Measurements from ENCODE around the gene MCOLN2.

Gene MCOLN2

DNA sequence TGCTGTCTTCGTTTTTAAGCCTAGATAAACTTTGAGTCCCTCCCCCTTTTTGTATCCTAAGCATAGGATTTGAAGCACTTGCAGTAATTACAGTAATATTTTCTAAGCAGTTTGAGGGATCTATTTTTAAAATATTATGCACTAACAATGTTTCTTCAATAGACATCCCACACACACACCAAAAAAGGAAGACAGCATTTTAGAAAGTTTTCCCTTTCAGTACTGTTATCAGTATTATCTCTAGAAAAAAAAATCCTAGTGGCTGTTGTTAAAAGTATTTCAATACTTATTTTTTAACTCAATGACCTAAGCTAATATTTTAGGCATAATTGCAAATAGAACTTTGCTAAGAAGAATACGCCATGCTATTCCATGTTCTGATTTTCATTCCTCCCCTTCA, 36.3 kb upstream of the MCOLN2 start (continued):
- TF ChIP-seq, protein P1, sequence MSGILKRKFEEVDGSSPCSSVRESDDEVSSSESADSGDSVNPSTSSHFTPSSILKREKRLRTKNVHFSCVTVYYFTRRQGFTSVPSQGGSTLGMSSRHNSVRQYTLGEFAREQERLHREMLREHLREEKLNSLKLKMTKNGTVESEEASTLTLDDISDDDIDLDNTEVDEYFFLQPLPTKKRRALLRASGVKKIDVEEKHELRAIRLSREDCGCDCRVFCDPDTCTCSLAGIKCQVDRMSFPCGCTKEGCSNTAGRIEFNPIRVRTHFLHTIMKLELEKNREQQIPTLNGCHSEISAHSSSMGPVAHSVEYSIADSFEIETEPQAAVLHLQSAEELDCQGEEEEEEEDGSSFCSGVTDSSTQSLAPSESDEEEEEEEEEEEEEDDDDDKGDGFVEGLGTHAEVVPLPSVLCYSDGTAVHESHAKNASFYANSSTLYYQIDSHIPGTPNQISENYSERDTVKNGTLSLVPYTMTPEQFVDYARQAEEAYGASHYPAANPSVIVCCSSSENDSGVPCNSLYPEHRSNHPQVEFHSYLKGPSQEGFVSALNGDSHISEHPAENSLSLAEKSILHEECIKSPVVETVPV (CRISPR knock-in tag; IDR thresholded peaks at IDR 0.05): no peak
- TF ChIP-seq PPARA (CRISPR knock-in tag; IDR thresholded peaks at IDR 0.05; ENCODE audit: borderline replicate concordance) (no peak), OSR1 (CRISPR knock-in tag; IDR thresholded peaks at IDR 0.05) (no peak), ZFP3 (CRISPR knock-in tag; IDR thresholded peaks at IDR 0.05) (no peak), GLIS3 (CRISPR knock-in tag; IDR thresholded peaks at IDR 0.05) (no peak)

DNA sequence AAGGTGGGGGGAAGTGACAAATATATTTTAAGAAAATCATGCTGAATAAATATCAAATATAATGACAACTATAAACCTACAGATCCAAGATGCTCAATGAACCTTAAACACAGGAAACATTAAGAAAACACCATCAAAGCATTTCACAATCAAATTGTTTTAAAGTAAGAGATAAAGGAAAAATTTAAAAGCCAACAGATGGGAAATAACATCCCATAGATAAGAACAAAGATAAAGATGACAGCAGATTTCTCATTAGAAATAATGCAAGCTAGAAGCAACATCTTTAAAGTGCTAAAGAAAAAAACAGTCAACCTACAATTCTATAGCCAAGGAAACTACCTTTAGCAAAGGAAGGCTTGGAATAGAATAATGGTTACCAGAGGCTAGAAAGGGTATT, 33.6 kb upstream of the MCOLN2 start:
- TF ChIP-seq, protein P1 (CRISPR knock-in tag; IDR thresholded peaks at IDR 0.05): no peak
- TF ChIP-seq ZNF8 (CRISPR knock-in tag; IDR thresholded peaks at IDR 0.05) (no peak), SNAI2 (CRISPR knock-in tag; IDR thresholded peaks at IDR 0.05) (no peak), RARB (CRISPR knock-in tag; IDR thresholded peaks at IDR 0.05) (no peak), OSR1 (CRISPR knock-in tag; IDR thresholded peaks at IDR 0.05) (no peak), ZFP3 (CRISPR knock-in tag; IDR thresholded peaks at IDR 0.05) (no peak), ZNF70 (CRISPR knock-in tag; IDR thresholded peaks at IDR 0.05) (no peak), CSDC2 (CRISPR knock-in tag; IDR thresholded peaks at IDR 0.05) (no peak), ZNF565 (CRISPR knock-in tag; conservative IDR thresholded peaks at IDR 0.05; ENCODE audit: low read depth) (no peak), TOX (CRISPR knock-in tag; IDR thresholded peaks at IDR 0.05; ENCODE audit: borderline replicate concordance) (no peak), ARNTL (CRISPR knock-in tag; IDR thresholded peaks at IDR 0.05; ENCODE audit: borderline replicate concordance, low read depth) (no peak), TCF4 (CRISPR knock-in tag; IDR thresholded peaks at IDR 0.05; ENCODE audit: borderline replicate concordance) (no peak), BACH2 (CRISPR knock-in tag; IDR thresholded peaks at IDR 0.05; ENCODE audit: borderline replicate concordance) (no peak)
- TF ChIP-seq, protein P2, sequence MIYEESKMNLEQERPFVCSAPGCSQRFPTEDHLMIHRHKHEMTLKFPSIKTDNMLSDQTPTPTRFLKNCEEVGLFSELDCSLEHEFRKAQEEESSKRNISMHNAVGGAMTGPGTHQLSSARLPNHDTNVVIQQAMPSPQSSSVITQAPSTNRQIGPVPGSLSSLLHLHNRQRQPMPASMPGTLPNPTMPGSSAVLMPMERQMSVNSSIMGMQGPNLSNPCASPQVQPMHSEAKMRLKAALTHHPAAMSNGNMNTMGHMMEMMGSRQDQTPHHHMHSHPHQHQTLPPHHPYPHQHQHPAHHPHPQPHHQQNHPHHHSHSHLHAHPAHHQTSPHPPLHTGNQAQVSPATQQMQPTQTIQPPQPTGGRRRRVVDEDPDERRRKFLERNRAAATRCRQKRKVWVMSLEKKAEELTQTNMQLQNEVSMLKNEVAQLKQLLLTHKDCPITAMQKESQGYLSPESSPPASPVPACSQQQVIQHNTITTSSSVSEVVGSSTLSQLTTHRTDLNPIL (CRISPR knock-in tag; IDR thresholded peaks at IDR 0.05; ENCODE audit: low read depth): no peak
- TF ChIP-seq, protein P3, sequence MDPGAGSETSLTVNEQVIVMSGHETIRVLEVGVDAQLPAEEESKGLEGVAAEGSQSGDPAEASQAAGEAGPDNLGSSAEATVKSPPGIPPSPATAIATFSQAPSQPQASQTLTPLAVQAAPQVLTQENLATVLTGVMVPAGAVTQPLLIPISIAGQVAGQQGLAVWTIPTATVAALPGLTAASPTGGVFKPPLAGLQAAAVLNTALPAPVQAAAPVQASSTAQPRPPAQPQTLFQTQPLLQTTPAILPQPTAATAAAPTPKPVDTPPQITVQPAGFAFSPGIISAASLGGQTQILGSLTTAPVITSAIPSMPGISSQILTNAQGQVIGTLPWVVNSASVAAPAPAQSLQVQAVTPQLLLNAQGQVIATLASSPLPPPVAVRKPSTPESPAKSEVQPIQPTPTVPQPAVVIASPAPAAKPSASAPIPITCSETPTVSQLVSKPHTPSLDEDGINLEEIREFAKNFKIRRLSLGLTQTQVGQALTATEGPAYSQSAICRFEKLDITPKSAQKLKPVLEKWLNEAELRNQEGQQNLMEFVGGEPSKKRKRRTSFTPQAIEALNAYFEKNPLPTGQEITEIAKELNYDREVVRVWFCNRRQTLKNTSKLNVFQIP (CRISPR knock-in tag; IDR thresholded peaks at IDR 0.05; ENCODE audit: borderline replicate concordance, low read depth): no peak
- no peak for ATAC-seq

DNA sequence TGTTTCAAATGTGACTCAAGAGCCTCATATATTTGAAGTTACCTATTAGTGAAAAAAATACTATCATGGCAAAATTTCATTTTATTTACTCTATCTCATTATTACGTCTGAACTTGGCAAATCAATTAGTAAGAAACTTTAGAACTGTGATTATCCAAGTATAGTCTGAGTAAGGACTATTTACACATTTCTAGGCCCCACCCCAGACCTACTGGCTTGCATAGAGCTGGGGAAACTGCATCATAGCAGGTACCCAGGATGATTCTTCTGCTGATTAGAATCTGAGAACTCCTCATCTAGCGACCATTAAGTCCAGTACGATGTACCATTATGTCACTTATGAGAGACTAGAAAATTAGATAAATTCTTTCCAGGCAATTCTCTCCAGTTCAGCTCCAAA, 31.2 kb upstream of the MCOLN2 start:
- no peak for ATAC-seq
- TF ChIP-seq, protein P4, sequence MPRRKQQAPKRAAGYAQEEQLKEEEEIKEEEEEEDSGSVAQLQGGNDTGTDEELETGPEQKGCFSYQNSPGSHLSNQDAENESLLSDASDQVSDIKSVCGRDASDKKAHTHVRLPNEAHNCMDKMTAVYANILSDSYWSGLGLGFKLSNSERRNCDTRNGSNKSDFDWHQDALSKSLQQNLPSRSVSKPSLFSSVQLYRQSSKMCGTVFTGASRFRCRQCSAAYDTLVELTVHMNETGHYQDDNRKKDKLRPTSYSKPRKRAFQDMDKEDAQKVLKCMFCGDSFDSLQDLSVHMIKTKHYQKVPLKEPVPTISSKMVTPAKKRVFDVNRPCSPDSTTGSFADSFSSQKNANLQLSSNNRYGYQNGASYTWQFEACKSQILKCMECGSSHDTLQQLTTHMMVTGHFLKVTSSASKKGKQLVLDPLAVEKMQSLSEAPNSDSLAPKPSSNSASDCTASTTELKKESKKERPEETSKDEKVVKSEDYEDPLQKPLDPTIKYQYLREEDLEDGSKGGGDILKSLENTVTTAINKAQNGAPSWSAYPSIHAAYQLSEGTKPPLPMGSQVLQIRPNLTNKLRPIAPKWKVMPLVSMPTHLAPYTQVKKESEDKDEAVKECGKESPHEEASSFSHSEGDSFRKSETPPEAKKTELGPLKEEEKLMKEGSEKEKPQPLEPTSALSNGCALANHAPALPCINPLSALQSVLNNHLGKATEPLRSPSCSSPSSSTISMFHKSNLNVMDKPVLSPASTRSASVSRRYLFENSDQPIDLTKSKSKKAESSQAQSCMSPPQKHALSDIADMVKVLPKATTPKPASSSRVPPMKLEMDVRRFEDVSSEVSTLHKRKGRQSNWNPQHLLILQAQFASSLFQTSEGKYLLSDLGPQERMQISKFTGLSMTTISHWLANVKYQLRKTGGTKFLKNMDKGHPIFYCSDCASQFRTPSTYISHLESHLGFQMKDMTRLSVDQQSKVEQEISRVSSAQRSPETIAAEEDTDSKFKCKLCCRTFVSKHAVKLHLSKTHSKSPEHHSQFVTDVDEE (CRISPR knock-in tag; IDR thresholded peaks at IDR 0.05): no peak
- TF ChIP-seq ZC3H10 (CRISPR knock-in tag; IDR thresholded peaks at IDR 0.05) (no peak), ESRRG (CRISPR knock-in tag; IDR thresholded peaks at IDR 0.05) (no peak), ZNF565 (CRISPR knock-in tag; conservative IDR thresholded peaks at IDR 0.05; ENCODE audit: low read depth) (no peak), ISL1 (CRISPR knock-in tag; IDR thresholded peaks at IDR 0.05) (no peak), GLIS3 (CRISPR knock-in tag; IDR thresholded peaks at IDR 0.05) (no peak), ZFP30 (CRISPR knock-in tag; IDR thresholded peaks at IDR 0.05) (no peak), OSR1 (CRISPR knock-in tag; IDR thresholded peaks at IDR 0.05) (no peak), ZNF70 (CRISPR knock-in tag; IDR thresholded peaks at IDR 0.05) (no peak), SNAI2 (CRISPR knock-in tag; IDR thresholded peaks at IDR 0.05) (no peak)
- TF ChIP-seq, protein P5, sequence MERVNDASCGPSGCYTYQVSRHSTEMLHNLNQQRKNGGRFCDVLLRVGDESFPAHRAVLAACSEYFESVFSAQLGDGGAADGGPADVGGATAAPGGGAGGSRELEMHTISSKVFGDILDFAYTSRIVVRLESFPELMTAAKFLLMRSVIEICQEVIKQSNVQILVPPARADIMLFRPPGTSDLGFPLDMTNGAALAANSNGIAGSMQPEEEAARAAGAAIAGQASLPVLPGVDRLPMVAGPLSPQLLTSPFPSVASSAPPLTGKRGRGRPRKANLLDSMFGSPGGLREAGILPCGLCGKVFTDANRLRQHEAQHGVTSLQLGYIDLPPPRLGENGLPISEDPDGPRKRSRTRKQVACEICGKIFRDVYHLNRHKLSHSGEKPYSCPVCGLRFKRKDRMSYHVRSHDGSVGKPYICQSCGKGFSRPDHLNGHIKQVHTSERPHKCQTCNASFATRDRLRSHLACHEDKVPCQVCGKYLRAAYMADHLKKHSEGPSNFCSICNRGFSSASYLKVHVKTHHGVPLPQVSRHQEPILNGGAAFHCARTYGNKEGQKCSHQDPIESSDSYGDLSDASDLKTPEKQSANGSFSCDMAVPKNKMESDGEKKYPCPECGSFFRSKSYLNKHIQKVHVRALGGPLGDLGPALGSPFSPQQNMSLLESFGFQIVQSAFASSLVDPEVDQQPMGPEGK (CRISPR knock-in tag; IDR thresholded peaks at IDR 0.05; ENCODE audit: borderline replicate concordance): no peak
- TF ChIP-seq, protein P3 (CRISPR knock-in tag; IDR thresholded peaks at IDR 0.05; ENCODE audit: borderline replicate concordance, low read depth): no peak
- TF ChIP-seq, protein P2 (CRISPR knock-in tag; IDR thresholded peaks at IDR 0.05; ENCODE audit: low read depth): no peak
- TF ChIP-seq, protein P1 (CRISPR knock-in tag; IDR thresholded peaks at IDR 0.05): no peak

All from SK-N-SH treated with all-trans-retinoic acid at 6 μM for 48 hours (cell line).